Mammary epithelial cell (primary cell): ENCODE measurements around the gene RBM12.

Experiments
- EZH2 ChIP-seq: IDR thresholded peaks from 2 replicates; pipeline ENCODE4 v1.6.1; 2012; ENCODE audit warnings: low read length, inconsistent platforms, borderline replicate concordance
- TF ChIP-seq, protein P1 (sequence below), 2 donors: IDR thresholded peaks in 1 of 2; conservative IDR thresholded peaks in 1 of 2; 2 replicates each; pipeline ENCODE4 v1.5.1; 2011 to 2012; ENCODE audit warnings: inconsistent platforms in 2 of 2, low read length in 2 of 2, mild to moderate bottlenecking in 2 of 2, control low read depth in 1 of 2, low read depth in 1 of 2; ENCODE audit not compliant: insufficient read depth in 1 of 2; ENCODE audit errors: extremely low read depth in 1 of 2

DNA sequence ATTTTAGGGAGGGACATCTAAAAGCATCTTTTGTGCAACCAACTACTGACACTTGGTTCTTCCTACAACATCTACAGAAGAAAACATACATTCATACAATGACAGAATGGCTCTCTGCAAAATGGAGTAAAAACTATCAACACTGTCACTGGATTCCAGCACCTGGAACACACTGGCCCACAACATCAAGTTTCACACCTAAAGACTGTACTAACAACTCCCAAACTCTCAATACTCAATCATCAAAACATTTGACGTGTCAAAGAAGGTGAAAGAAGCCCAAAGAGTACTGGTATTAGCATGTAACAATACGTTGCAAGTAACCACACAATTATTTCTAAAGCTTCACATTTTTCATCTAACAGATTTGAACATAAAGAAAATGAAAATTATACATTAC lies 2.1 kb downstream of the RBM12 start:
- TF ChIP-seq, protein P1, sequence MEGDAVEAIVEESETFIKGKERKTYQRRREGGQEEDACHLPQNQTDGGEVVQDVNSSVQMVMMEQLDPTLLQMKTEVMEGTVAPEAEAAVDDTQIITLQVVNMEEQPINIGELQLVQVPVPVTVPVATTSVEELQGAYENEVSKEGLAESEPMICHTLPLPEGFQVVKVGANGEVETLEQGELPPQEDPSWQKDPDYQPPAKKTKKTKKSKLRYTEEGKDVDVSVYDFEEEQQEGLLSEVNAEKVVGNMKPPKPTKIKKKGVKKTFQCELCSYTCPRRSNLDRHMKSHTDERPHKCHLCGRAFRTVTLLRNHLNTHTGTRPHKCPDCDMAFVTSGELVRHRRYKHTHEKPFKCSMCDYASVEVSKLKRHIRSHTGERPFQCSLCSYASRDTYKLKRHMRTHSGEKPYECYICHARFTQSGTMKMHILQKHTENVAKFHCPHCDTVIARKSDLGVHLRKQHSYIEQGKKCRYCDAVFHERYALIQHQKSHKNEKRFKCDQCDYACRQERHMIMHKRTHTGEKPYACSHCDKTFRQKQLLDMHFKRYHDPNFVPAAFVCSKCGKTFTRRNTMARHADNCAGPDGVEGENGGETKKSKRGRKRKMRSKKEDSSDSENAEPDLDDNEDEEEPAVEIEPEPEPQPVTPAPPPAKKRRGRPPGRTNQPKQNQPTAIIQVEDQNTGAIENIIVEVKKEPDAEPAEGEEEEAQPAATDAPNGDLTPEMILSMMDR (conservative IDR thresholded peaks at IDR 0.05 in 1 of 2, IDR thresholded peaks at IDR 0.05 in 1 of 2; ENCODE audit: extremely low read depth in 1 of 2, insufficient read depth in 1 of 2, low read depth in 1 of 2, low read length in 2 of 2) = no peak
- no peak for TF ChIP-seq EZH2
